Thoracic aorta (tissue), 2 donors: Measurements from ENCODE around the gene BMP7. TPM values are rescaled to one million over a fixed set of nuclear protein-coding genes. Genes with fewer than 3 reads are reported as not detected.

Experiments
- ATAC-seq: fragments of 150-250 bp; one replicate; pipeline ENCODE4 v1.8.0; 2017; ENCODE audit warnings: low read depth; ENCODE audit not compliant: insufficient number of reproducible peaks, low FRiP score
- DNase-seq: peaks from one replicate; pipeline ENCODE4 v3.0.0-alpha.2; 2020; ENCODE audit warnings: low spot score
- H3K27ac ChIP-seq, 2 donors: fragments of 200-600 bp; sonication (generic); 1 replicate in 1 of 2; 2 replicates in 1 of 2; pipeline ENCODE4 v1.5.1; 2016; ENCODE audit warnings: mild to moderate bottlenecking in 2 of 2, moderate library complexity in 2 of 2
- H3K27me3 ChIP-seq: fragments of 200-600 bp; sonication (generic); replicated peaks from 2 replicates; pipeline ENCODE4 v1.6.0; 2016; ENCODE audit warnings: mild to moderate bottlenecking; ENCODE audit not compliant: insufficient read depth
- H3K36me3 ChIP-seq: fragments of 200-600 bp; sonication (generic); one replicate; pipeline ENCODE4 v1.5.1; 2016
- H3K4me1 ChIP-seq, 2 donors: fragments of 200-600 bp; sonication (generic); 1 replicate in 1 of 2; 2 replicates in 1 of 2; pipeline versions ENCODE4 v1.5.1 to v1.6.0; 2016; ENCODE audit warnings: low read depth in 2 of 2, mild to moderate bottlenecking in 1 of 2; ENCODE audit not compliant: control insufficient read depth in 1 of 2
- H3K4me3 ChIP-seq: fragments of 200-600 bp; sonication (generic); 2 replicates; pipeline ENCODE4 v1.5.1; 2016; ENCODE audit warnings: mild to moderate bottlenecking
- H3K9me3 ChIP-seq: fragments of 200-600 bp; sonication (generic); 2 replicates; pipeline ENCODE4 v1.5.1; 2016
- CTCF ChIP-seq: fragments of 200-600 bp; sonication (generic); IDR thresholded peaks from one replicate; pipeline ENCODE4 v1.5.1; 2019; ENCODE audit warnings: antibody characterized with exemption
- total RNA-seq, 2 donors: library from RNA; depleted of rRNA; stranded (reverse); fragments of >200 nt; gene quantifications; one replicate each; pipeline versions ENCODE4 v1.1.0 to v1.2.3, GENCODE V29; 2016

Gene BMP7
- total RNA-seq, 2 donors from 2014 or later: 1.5 TPM; not detected in 1

- Histone ChIP-seq H3K4me3 (no peak overlapping the region), H3K27me3 (no peaks in the 10 kb centered on the region), H3K9me3 (no peaks in the 10 kb centered on the region), H3K27ac (no peak overlapping the region), H3K36me3 (no peaks in the 10 kb centered on the region), H3K4me1 (no peaks in the 10 kb centered on the region)
- TF ChIP-seq CTCF: no peak
- ATAC-seq (no peak), DNase-seq (no peak)
These were observed 18.2 kb downstream of the BMP7 start for GRCh38 chr20:57248132-57248797.

- Histone ChIP-seq H3K27ac (no peak overlapping the region), H3K9me3 (no peaks in the 10 kb centered on the region), H3K4me3 (no peak overlapping the region), H3K27me3 (no peaks in the 10 kb centered on the region), H3K4me1 (no peaks in the 10 kb centered on the region), H3K36me3 (no peaks in the 10 kb centered on the region)
- ATAC-seq (no peak), DNase-seq (no peak)
- no peak for TF ChIP-seq CTCF
These were observed 19.0 kb downstream of the BMP7 start for GRCh38 chr20:57247292-57247965.

- ATAC-seq: no peak
These were observed 20.4 kb downstream of the BMP7 start for GRCh38 chr20:57245997-57246396.

GRCh38 chr20:57244627-57245214 is 21.7 kb downstream of the BMP7 start:
- Histone ChIP-seq H3K36me3 (no peaks in the 10 kb centered on the region), H3K4me1 (no peaks in the 10 kb centered on the region), H3K27me3 (no peaks in the 10 kb centered on the region), H3K27ac (no peak overlapping the region), H3K9me3 (no peaks in the 10 kb centered on the region), H3K4me3 (no peak overlapping the region)
- TF ChIP-seq CTCF: no peak
- ATAC-seq: no peak
- DNase-seq: no peak

More at GRCh38 chr20:57245997-57246396, 20.4 kb downstream of the BMP7 start:
- Histone ChIP-seq H3K9me3 (no peaks in the 10 kb centered on the region), H3K27ac (no peak overlapping the region), H3K27me3 (no peaks in the 10 kb centered on the region), H3K4me3 (no peak overlapping the region), H3K36me3 (no peaks in the 10 kb centered on the region), H3K4me1 (no peaks in the 10 kb centered on the region)
- TF ChIP-seq CTCF: no peak
- DNase-seq: no peak

GRCh38 chr20:57244221-57244585 is 22.2 kb downstream of the BMP7 start:
- no peak for ATAC-seq
- Histone ChIP-seq H3K4me3 (no peak overlapping the region), H3K9me3 (no peaks in the 10 kb centered on the region), H3K36me3 (no peaks in the 10 kb centered on the region), H3K27me3 (no peaks in the 10 kb centered on the region), H3K27ac (no peak overlapping the region), H3K4me1 (no peaks in the 10 kb centered on the region)
- no peak for TF ChIP-seq CTCF
- no peak for DNase-seq
